GM12878 (cell line): ENCODE results near the gene CADM2. TPM values are rescaled to one million over a fixed set of nuclear protein-coding genes. Genes with fewer than 3 reads are reported as not detected.

Experiments
- ATAC-seq: fragments of 200-7000 bp; cut with Tn5 transposase; 3 replicates; pipeline ENCODE4 v1.9.1; 2020; ENCODE audit warnings: mild to moderate bottlenecking, moderate library complexity
- BruUV-seq: library from RNA; stranded (reverse); fragments of 400-500 nt; replicated peaks from 2 replicates; lab custom pipeline; 2021; lab: Mats Ljungman, UMichigan
- CTCF ChIA-PET: fragments of 300-600 bp; sonication (Branson Sonifier 250); formaldehyde crosslinking; extraction: SDS; loops from one replicate; lab custom pipeline; 2021; ENCODE audit warnings: inconsistent platforms; lab: Yijun Ruan, JAX
- POLR2A ChIA-PET: fragments of 350-600 bp; formaldehyde crosslinking; extraction: SDS; loops from one replicate; lab custom pipeline; 2021; ENCODE audit warnings: inconsistent platforms; lab: Charles Lee
- RAD21 ChIA-PET: fragments of 300-600 bp; sonication (Branson Sonifier 250); formaldehyde crosslinking; loops from one replicate; lab custom pipeline; 2023; ENCODE audit warnings: antibody characterized with exemption; ENCODE audit not compliant: unreplicated experiment; lab: Charles Lee
- SMC1A ChIA-PET: fragments of 300-600 bp; sonication (Branson Sonifier 250); formaldehyde crosslinking; loops from one replicate; lab custom pipeline; 2023; ENCODE audit not compliant: unreplicated experiment, uncharacterized antibody; lab: Charles Lee
- DNase-seq: peaks from one replicate; pipeline ENCODE4 v3.0.0-alpha.2; 2011; ENCODE audit warnings: low read depth, low spot score
- FAIRE-seq: peaks from 3 replicates; lab custom pipeline; 2011; peaks lifted over from hg19 to GRCh38; lab: Jason Lieb, UNC
- H2AFZ ChIP-seq: 2 replicates; pipeline ENCODE4 v1.6.0; 2011; ENCODE audit warnings: low read depth, low read length, control low read depth; ENCODE audit not compliant: control insufficient read depth
- H3K27ac ChIP-seq: 2 replicates; pipeline ENCODE4 v1.5.1; 2011; ENCODE audit warnings: control low read depth; ENCODE audit not compliant: control insufficient read depth, insufficient read depth
- H3K27me3 ChIP-seq, 2 experiments: replicated peaks in 1 of 2; 2 replicates each; pipeline versions ENCODE4 v1.6.0 to v1.6.1; 2011; ENCODE audit warnings: low read length in 1 of 2; ENCODE audit not compliant: control insufficient read depth in 2 of 2, insufficient read depth in 2 of 2
- H3K36me3 ChIP-seq, 2 experiments: 2 replicates each; pipeline ENCODE4 v1.5.1; 2011; ENCODE audit warnings: low read length in 1 of 2; ENCODE audit not compliant: control insufficient read depth in 2 of 2, insufficient read depth in 2 of 2
- H3K4me1 ChIP-seq: 2 replicates; pipeline ENCODE4 v1.6.1; 2011; ENCODE audit warnings: mild to moderate bottlenecking, low read length, moderate library complexity, mixed read lengths; ENCODE audit not compliant: control insufficient read depth, insufficient read depth
- H3K4me2 ChIP-seq: 2 replicates; pipeline ENCODE4 v1.6.0; 2011; ENCODE audit warnings: control low read depth; ENCODE audit not compliant: control insufficient read depth, insufficient read depth
- H3K4me3 ChIP-seq: fragments of 200-600 bp; sonication (generic); 2 replicates; pipeline ENCODE4 v1.5.1; 2016
- H3K79me2 ChIP-seq: 2 replicates; pipeline ENCODE4 v1.6.0; 2011; ENCODE audit warnings: low read length; ENCODE audit not compliant: control insufficient read depth, insufficient read depth
- H3K9ac ChIP-seq: 2 replicates; pipeline ENCODE4 v1.8.0; 2011; ENCODE audit warnings: low read length, control low read depth, mixed read lengths; ENCODE audit not compliant: control insufficient read depth, insufficient read depth
- H3K9me3 ChIP-seq: replicated peaks from 3 replicates; pipeline ENCODE4 v1.5.1; 2011; ENCODE audit warnings: mild to moderate bottlenecking, low read length; ENCODE audit not compliant: control insufficient read depth, insufficient read depth
- H4K20me1 ChIP-seq: 2 replicates; pipeline ENCODE4 v1.6.0; 2011; ENCODE audit not compliant: control insufficient read depth, insufficient read depth
- BACH1 ChIP-seq: fragments of 450-650 bp; IDR thresholded peaks from 2 replicates; pipeline ENCODE4 v1.6.1; 2017; ENCODE audit warnings: mild to moderate bottlenecking, borderline replicate concordance
- BMI1 ChIP-seq: fragments of 450-650 bp; IDR thresholded peaks from 2 replicates; pipeline ENCODE4 v1.6.1; 2016; ENCODE audit warnings: mild to moderate bottlenecking, moderate library complexity, borderline replicate concordance
- ESRRA ChIP-seq: IDR thresholded peaks from 2 replicates; pipeline ENCODE4 v1.6.1; 2012; ENCODE audit warnings: mild to moderate bottlenecking, low read length, improper control_type of control experiment
- MXI1 ChIP-seq: fragments of 150-350 bp; IDR thresholded peaks from 2 replicates; pipeline ENCODE4 v1.6.1; 2011; ENCODE audit warnings: low read depth, mild to moderate bottlenecking, inconsistent platforms, low read length, improper control_type of control experiment
- RELA ChIP-seq: fragments of 450-650 bp; IDR thresholded peaks from 2 replicates; pipeline ENCODE4 v1.8.0; 2014; ENCODE audit warnings: borderline replicate concordance; ENCODE audit not compliant: partially characterized antibody
- SPI1 ChIP-seq: IDR thresholded peaks from 2 replicates; pipeline ENCODE4 v1.6.1; 2011; ENCODE audit warnings: low read depth, mild to moderate bottlenecking, low read length, moderate library complexity, borderline replicate concordance; ENCODE audit not compliant: insufficient read depth
- SREBF2 ChIP-seq: IDR thresholded peaks from 2 replicates; pipeline ENCODE4 v1.6.1; 2012; ENCODE audit warnings: mild to moderate bottlenecking, low read length
- STAT3 ChIP-seq: IDR thresholded peaks from 2 replicates; pipeline ENCODE4 v1.6.1; 2011; ENCODE audit warnings: low read depth, low read length, improper control_type of control experiment
- TAF1 ChIP-seq: IDR thresholded peaks from 2 replicates; pipeline ENCODE4 v1.6.1; 2011; ENCODE audit warnings: mild to moderate bottlenecking, low read depth, low read length, borderline replicate concordance
- WRNIP1 ChIP-seq: IDR thresholded peaks from 2 replicates; pipeline ENCODE4 v1.6.1; 2011; ENCODE audit warnings: low read depth, low read length, improper control_type of control experiment, borderline replicate concordance
- ZBTB33 ChIP-seq: fragments of 450-650 bp; IDR thresholded peaks from 2 replicates; pipeline ENCODE4 v1.6.1; 2017; ENCODE audit warnings: mild to moderate bottlenecking
- ZNF207 ChIP-seq: fragments of 450-650 bp; IDR thresholded peaks from 2 replicates; pipeline ENCODE4 v1.6.1; 2014; ENCODE audit warnings: antibody characterized with exemption, mild to moderate bottlenecking, borderline replicate concordance
- ZNF24 ChIP-seq: fragments of 450-650 bp; IDR thresholded peaks from 2 replicates; pipeline ENCODE4 v1.6.1; 2017; ENCODE audit warnings: antibody characterized with exemption, mild to moderate bottlenecking
- ZSCAN29 ChIP-seq: fragments of 450-650 bp; IDR thresholded peaks from 2 replicates; pipeline ENCODE4 v1.6.1; 2017; ENCODE audit warnings: mild to moderate bottlenecking, moderate library complexity
- WGBS: methylation state at CpG from one replicate; pipeline ENCODE4 v1.1.6; 2016; ENCODE audit warnings: low lambda C conversion rate; ENCODE audit not compliant: insufficient replicate concordance, insufficient coverage; ENCODE audit errors: missing lambda C conversion rate; 5-methylcytosine and 5-hydroxymethylcytosine counted together
- in situ Hi-C: fragments of 300-500 bp; cut with MboI; formaldehyde crosslinking; loops from 9 replicates; pipeline ENCODE4 v1.14.3; 2018; ENCODE audit warnings: mixed read lengths
- intact Hi-C: fragments of 100-400 bp; cut with micrococcal nuclease; formaldehyde crosslinking; loops from one replicate; pipeline ENCODE4 v1.14.2; 2022; ENCODE audit not compliant: unreplicated experiment
- polyA plus RNA-seq, 11 experiments: library from polyadenylated mRNA; depleted of rRNA in 4 of 11; unstranded in 6 of 11; stranded (reverse) in 5 of 11; fragments of >200 nt; fragmentation: Nextera tagmentation in 4 of 11; fragmentation: Illumina TruSeq in 1 of 11; extraction: Ambion mirVana in 4 of 11; extraction: Trizol in 1 of 11; gene quantifications; 1 replicate in 1 of 11; 2 replicates in 10 of 11; pipeline versions ENCODE4 v1.2.1 to v1.2.3, GENCODE V29; 2011 to 2016; ENCODE audit warnings: inconsistent platforms in 2 of 11, missing spikeins in 2 of 11, low read depth in 1 of 11
- total RNA-seq, 4 experiments: library from RNA; depleted of rRNA in 3 of 4; stranded (reverse); fragments of >200 nt in 3 of 4; fragmentation: Illumina TruSeq in 1 of 4; extraction: Trizol in 1 of 4; gene quantifications; 2 replicates each; pipeline versions ENCODE4 v1.2.1 to v1.2.3, GENCODE V29; 2013 to 2021

Gene CADM2
- total and polyA plus RNA-seq, 10 of the 15 experiments (the other 5 are each of a cell fraction or from before 2014, with no cell fraction given), result 0.13 TPM; not detected in 9

- no peaks in the 10 kb centered on the region for H4K20me1 ChIP-seq
- no peaks in the 10 kb centered on the region for H3K9me3 ChIP-seq
- no peaks in the 10 kb centered on the region for H3K4me1 ChIP-seq
- in situ Hi-C loops (no loop called here), intact Hi-C loops (no loop called here)
- ChIA-PET SMC1A (interaction anchor here (1.6 kb wide), 1 partner anchor 16 kb away, joined by 3 read pairs; no protein-coding TSS in a partner anchor), RAD21 (no interaction called here), CTCF (no interaction called here), POLR2A (no interaction called here)
- TF ChIP-seq RELA (no peak), MXI1 (no peak), ZSCAN29 (no peak), ZNF207 (no peak), STAT3 (no peak)
- no peak overlapping the region for H3K4me2 ChIP-seq
- H2AFZ ChIP-seq, result no peak overlapping the region
- 46% methylated on average over 6 of the region's 6 CpGs for WGBS
- H3K9ac ChIP-seq, result no peak overlapping the region
- H3K36me3 ChIP-seq, result no peaks in the 10 kb centered on the region
- no peak for FAIRE-seq
- BruUV-seq, result no TSS peak
- H3K79me2 ChIP-seq, result no peaks in the 10 kb centered on the region
- no peaks in the 10 kb centered on the region for H3K27me3 ChIP-seq
- no peak overlapping the region for H3K4me3 ChIP-seq
- no peak for DNase-seq
- H3K27ac ChIP-seq, result no peak overlapping the region
- no peak for ATAC-seq
Measured at GRCh38 chr3:85090495-85090894, 131.7 kb downstream of the CADM2 start.

- Histone ChIP-seq H3K4me2 (no peak overlapping the region), H3K9me3 (no peaks in the 10 kb centered on the region), H3K4me1 (no peaks in the 10 kb centered on the region), H3K9ac (no peak overlapping the region), H3K4me3 (no peak overlapping the region), H3K27me3 (no peaks in the 10 kb centered on the region), H4K20me1 (no peaks in the 10 kb centered on the region), H3K27ac (no peak overlapping the region), H3K79me2 (no peaks in the 10 kb centered on the region), H2AFZ (no peak overlapping the region), H3K36me3 (no peaks in the 10 kb centered on the region)
- ChIA-PET CTCF (no interaction called here), POLR2A (no interaction called here), RAD21 (no interaction called here), SMC1A (no interaction called here)
- WGBS, result 13% methylated on average over 2 of the region's 2 CpGs
- FAIRE-seq, result no peak
- no peak for ATAC-seq
- in situ Hi-C loops (no loop called here), intact Hi-C loops (no loop called here)
- BruUV-seq, result no TSS peak
- no peak for DNase-seq
- TF ChIP-seq ZBTB33 (no peak), ZNF24 (no peak), BACH1 (no peak), ZSCAN29 (no peak), TAF1 (no peak), SPI1 (no peak), WRNIP1 (no peak), BMI1 (no peak), RELA (no peak), SREBF2 (no peak), ESRRA (no peak)
Measured at GRCh38 chr3:85100316-85100715, 141.5 kb downstream of the CADM2 start.
